ENCODE results near the gene PTPRU.

The PTPRU gene

GRCh38 chr1:29332204-29332603 is 95.9 kb downstream of the PTPRU start:
- DNase-seq (ENCODE audit: low read depth), result no peak

- DNase-seq (ENCODE audit: low read depth), result no peak
Observed at GRCh38 chr1:29333008-29333407, 96.7 kb downstream of the PTPRU start.

- no peak for DNase-seq (ENCODE audit: low read depth)
Observed at GRCh38 chr1:29335573-29335972, 99.3 kb downstream of the PTPRU start.

GRCh38 chr1:29338908-29339575 is 102.7 kb downstream of the PTPRU start:
- DNase-seq (ENCODE audit: low read depth), result no peak

GRCh38 chr1:29341936-29342335 is 105.6 kb downstream of the PTPRU start:
- DNase-seq (ENCODE audit: low read depth), result no peak

- no peak for DNase-seq (ENCODE audit: low read depth)
Observed at GRCh38 chr1:29342351-29342750, 106.0 kb downstream of the PTPRU start.

GRCh38 chr1:29342983-29343382 is 106.7 kb downstream of the PTPRU start:
- DNase-seq (ENCODE audit: low read depth), result no peak

GRCh38 chr1:29343476-29343875 is 107.2 kb downstream of the PTPRU start:
- DNase-seq (ENCODE audit: low read depth), result no peak

- DNase-seq (ENCODE audit: low read depth), result no peak
Observed at GRCh38 chr1:29343908-29344307, 107.6 kb downstream of the PTPRU start.

- no peak for DNase-seq (ENCODE audit: low read depth)
Observed at GRCh38 chr1:29344336-29344735, 108.0 kb downstream of the PTPRU start.

GRCh38 chr1:29346576-29346975 is 110.3 kb downstream of the PTPRU start:
- DNase-seq (ENCODE audit: low read depth), result no peak

- no peak for DNase-seq (ENCODE audit: low read depth)
Observed at GRCh38 chr1:29349871-29350491, 113.7 kb downstream of the PTPRU start.

GRCh38 chr1:29352719-29353420 is 116.5 kb downstream of the PTPRU start:
- DNase-seq (ENCODE audit: low read depth), result no peak

GRCh38 chr1:29354511-29355098 is 118.3 kb downstream of the PTPRU start:
- no peak for DNase-seq (ENCODE audit: low read depth)

- DNase-seq (ENCODE audit: low read depth), result no peak
Observed at GRCh38 chr1:29355375-29355774, 119.1 kb downstream of the PTPRU start.

- DNase-seq (ENCODE audit: low read depth), result no peak
Observed at GRCh38 chr1:29356663-29357062, 120.3 kb downstream of the PTPRU start.

- DNase-seq (ENCODE audit: low read depth), result no peak
Observed at GRCh38 chr1:29357452-29357851, 121.1 kb downstream of the PTPRU start.

GRCh38 chr1:29358183-29358582 is 121.9 kb downstream of the PTPRU start:
- DNase-seq (ENCODE audit: low read depth), result no peak

- no peak for DNase-seq (ENCODE audit: low read depth)
Observed at GRCh38 chr1:29360768-29361167, 124.4 kb downstream of the PTPRU start.

- DNase-seq (ENCODE audit: low read depth), result no peak
Observed at GRCh38 chr1:29361686-29362085, 125.4 kb downstream of the PTPRU start.

- DNase-seq (ENCODE audit: low read depth), result no peak
Observed at GRCh38 chr1:29362116-29362515, 125.8 kb downstream of the PTPRU start.

- DNase-seq (ENCODE audit: low read depth), result no peak
Observed at GRCh38 chr1:29362764-29363163, 126.4 kb downstream of the PTPRU start.

GRCh38 chr1:29363536-29363935 is 127.2 kb downstream of the PTPRU start:
- no peak for DNase-seq (ENCODE audit: low read depth)
